CD14-positive monocyte (primary cell): Measurements from ENCODE around the gene PLD1. TPM values are rescaled to one million over a fixed set of nuclear protein-coding genes. Genes with fewer than 3 reads are reported as not detected.

Source experiments
- DNase-seq, 3 donors: peaks; one replicate each; pipeline ENCODE4 v3.0.0-alpha.2; 2011 to 2022
- H2AFZ ChIP-seq: 2 replicates; pipeline ENCODE4 v1.6.0; 2012; ENCODE audit warnings: mild to moderate bottlenecking, low read depth, low read length, inconsistent platforms; ENCODE audit not compliant: insufficient read depth, poor library complexity, severe bottlenecking
- H3K27ac ChIP-seq, 2 donors: 1 replicate in 1 of 2; 2 replicates in 1 of 2; pipeline ENCODE4 v1.5.1; 2012 to 2013; ENCODE audit warnings: low read length in 2 of 2, control low read depth in 1 of 2, inconsistent platforms in 1 of 2, low read depth in 1 of 2, mild to moderate bottlenecking in 1 of 2
- H3K27me3 ChIP-seq, 2 donors: one replicate each; pipeline versions ENCODE4 v1.6.0 to v1.6.1; 2011 to 2013; ENCODE audit warnings: low read length in 2 of 2; ENCODE audit not compliant: control insufficient read depth in 2 of 2, insufficient read depth in 2 of 2
- H3K36me3 ChIP-seq, 2 donors: replicated peaks in 1 of 2; 1 replicate in 1 of 2; 2 replicates in 1 of 2; pipeline versions ENCODE4 v1.5.1 to v1.6.1; 2012 to 2013; ENCODE audit warnings: low read length in 2 of 2, control low read depth in 1 of 2, inconsistent platforms in 1 of 2, mild to moderate bottlenecking in 1 of 2; ENCODE audit not compliant: insufficient read depth in 2 of 2, control insufficient read depth in 1 of 2
- H3K4me1 ChIP-seq, 2 donors: 1 replicate in 1 of 2; 2 replicates in 1 of 2; pipeline versions ENCODE4 v1.5.1 to v1.6.1; 2012 to 2013; ENCODE audit warnings: low read length in 2 of 2, control low read depth in 1 of 2, inconsistent platforms in 1 of 2, mild to moderate bottlenecking in 1 of 2, moderate library complexity in 1 of 2; ENCODE audit not compliant: insufficient read depth in 2 of 2, control insufficient read depth in 1 of 2
- H3K4me2 ChIP-seq: replicated peaks from 2 replicates; pipeline ENCODE3; 2012; ENCODE audit warnings: low read length, moderate library complexity, mild to moderate bottlenecking; ENCODE audit not compliant: poor library complexity, severe bottlenecking; ENCODE audit errors: extremely low read depth
- H3K4me3 ChIP-seq, 3 experiments: fragments of 200-600 bp in 1 of 3; sonication (generic) in 1 of 3; replicated peaks in 1 of 3; 1 replicate in 2 of 3; 2 replicates in 1 of 3; pipeline ENCODE4 v1.5.1; 2011 to 2013; ENCODE audit warnings: low read length in 3 of 3, mild to moderate bottlenecking in 3 of 3, control low read depth in 2 of 3, low read depth in 2 of 3, inconsistent platforms in 1 of 3, moderate library complexity in 1 of 3
- H3K79me2 ChIP-seq: 2 replicates; pipeline ENCODE4 v1.6.0; 2012; ENCODE audit warnings: mild to moderate bottlenecking, control low read depth, inconsistent platforms, low read length, moderate library complexity; ENCODE audit not compliant: insufficient read depth
- H3K9ac ChIP-seq: 2 replicates; pipeline ENCODE4 v1.6.0; 2017; ENCODE audit warnings: low read length, mild to moderate bottlenecking; ENCODE audit not compliant: insufficient read depth, poor library complexity, severe bottlenecking
- H3K9me3 ChIP-seq, 2 donors: replicated peaks in 1 of 2; 1 replicate in 1 of 2; 2 replicates in 1 of 2; pipeline versions ENCODE4 v1.5.1 to v1.6.1; 2012 to 2013; ENCODE audit warnings: low read length in 2 of 2, control low read depth in 1 of 2; ENCODE audit not compliant: control insufficient read depth in 1 of 2, insufficient read depth in 1 of 2
- H4K20me1 ChIP-seq: 2 replicates; pipeline ENCODE4 v1.6.0; 2012; ENCODE audit warnings: mild to moderate bottlenecking, low read length, control low read depth, moderate library complexity; ENCODE audit not compliant: insufficient read depth
- H3K27ac Mint-ChIP-seq, 7 donors: one replicate each; pipeline ENCODE4 v1.8.0; 2020; ENCODE audit warnings: mild to moderate bottlenecking in 7 of 7, mixed read lengths in 7 of 7, moderate library complexity in 6 of 7, inconsistent platforms in 2 of 7
- H3K27me3 Mint-ChIP-seq, 3 donors: one replicate each; pipeline ENCODE4 v1.8.0; 2021 to 2022; ENCODE audit warnings: low read depth in 3 of 3, mild to moderate bottlenecking in 3 of 3, mixed read lengths in 3 of 3, moderate library complexity in 3 of 3, inconsistent platforms in 1 of 3
- H3K36me3 Mint-ChIP-seq, 2 donors: one replicate each; pipeline ENCODE4 v1.8.0; 2020; ENCODE audit warnings: mixed read lengths in 2 of 2, inconsistent platforms in 1 of 2, mild to moderate bottlenecking in 1 of 2
- H3K4me1 Mint-ChIP-seq: one replicate; pipeline ENCODE4 v1.8.0; 2020; ENCODE audit warnings: mild to moderate bottlenecking, mixed read lengths
- H3K4me3 Mint-ChIP-seq, 2 donors: one replicate each; pipeline ENCODE4 v1.8.0; 2020; ENCODE audit warnings: mild to moderate bottlenecking in 2 of 2, mixed read lengths in 2 of 2, moderate library complexity in 1 of 2
- H3K9me3 Mint-ChIP-seq, 7 donors: one replicate each; pipeline ENCODE4 v1.8.0; 2020 to 2022; ENCODE audit warnings: mixed read lengths in 7 of 7, mild to moderate bottlenecking in 6 of 7, moderate library complexity in 6 of 7, inconsistent platforms in 2 of 7
- CTCF ChIP-seq: fragments of 200-600 bp; IDR thresholded peaks from one replicate; pipeline ENCODE4 v1.8.0; 2022; ENCODE audit warnings: antibody characterized with exemption, mild to moderate bottlenecking
- WGBS: methylation state at CpG from one replicate; pipeline ENCODE4 v1.1.5; 2013; ENCODE audit warnings: missing lambda C conversion rate; ENCODE audit not compliant: insufficient coverage; 5-methylcytosine and 5-hydroxymethylcytosine counted together
- intact Hi-C, 2 donors: fragments of 100-400 bp; cut with micrococcal nuclease; formaldehyde crosslinking; loops; one replicate each; pipeline versions ENCODE4 v1.15.0 to v1.15.1; 2023
- polyA plus RNA-seq, 3 donors: library from polyadenylated mRNA; depleted of rRNA in 1 of 3; unstranded in 2 of 3; stranded (reverse) in 1 of 3; fragments of 300-500 nt in 2 of 3; fragments of >200 nt in 1 of 3; fragmentation: Illumina TruSeq in 2 of 3; gene quantifications; 1 replicate in 2 of 3; 2 replicates in 1 of 3; pipeline ENCODE4 v1.2.3, GENCODE V29; 2012 to 2021

PLD1 gene
- polyA plus RNA-seq, 3 donors = 5.1 to 7.9 (median 5.8) TPM

GRCh38 chr3:171832989-171833388 is 22.7 kb upstream of the PLD1 start:
- no peak for DNase-seq
- Histone ChIP-seq H3K4me3 (no peak overlapping the region), H3K9ac (no peak overlapping the region), H2AFZ (no peak overlapping the region), H3K36me3 (no peaks in the 10 kb centered on the region), H3K4me2 (no peak overlapping the region), H3K27ac (no peak overlapping the region), H3K79me2 (no peaks in the 10 kb centered on the region), H3K9me3 (no peaks in the 10 kb centered on the region), H3K27me3 (no peaks in the 10 kb centered on the region), H3K4me1 (peaks cover 36 to 45% of the 10 kb centered on the region in 2 donors), H4K20me1 (no peaks in the 10 kb centered on the region)
- Mint-ChIP-seq H3K36me3 (no peaks in the 10 kb centered on the region), H3K9me3 (no peaks in the 10 kb centered on the region), H3K27ac (peak overlapping the region in 1 of 7 donors; percentile 7), H3K27me3 (peaks cover 0 to 1% (median under 1%) of the 10 kb centered on the region in 3 donors), H3K4me3 (no peak overlapping the region), H3K4me1 (peaks cover 45% of the 10 kb centered on the region)
- intact Hi-C loops = loop anchor here in 1 of 2 donors (10.0 kb wide), 1 partner anchor 188 kb away; no protein-coding TSS in a partner anchor
- TF ChIP-seq CTCF = no peak
- WGBS = 80% methylated on average over 1 of the region's 5 CpGs

- Histone ChIP-seq H3K9ac (no peak overlapping the region), H4K20me1 (no peaks in the 10 kb centered on the region), H3K4me3 (no peak overlapping the region), H3K9me3 (no peaks in the 10 kb centered on the region), H3K27ac (no peak overlapping the region), H3K4me2 (no peak overlapping the region), H3K27me3 (no peaks in the 10 kb centered on the region), H2AFZ (no peak overlapping the region), H3K4me1 (peaks cover 42 to 52% of the 10 kb centered on the region in 2 donors), H3K36me3 (no peaks in the 10 kb centered on the region), H3K79me2 (no peaks in the 10 kb centered on the region)
- H3K27me3 Mint-ChIP-seq = peaks cover 0 to 2% (median 0%) of the 10 kb centered on the region in 3 donors
- WGBS = 100% methylated on average over 2 of the region's 3 CpGs
- no peaks in the 10 kb centered on the region for H3K9me3 Mint-ChIP-seq
- DNase-seq = no peak
- no peak overlapping the region for H3K4me3 Mint-ChIP-seq
- no peak overlapping the region for H3K27ac Mint-ChIP-seq
- H3K36me3 Mint-ChIP-seq = no peaks in the 10 kb centered on the region
- H3K4me1 Mint-ChIP-seq = peaks cover 52% of the 10 kb centered on the region
- no peak for TF ChIP-seq CTCF
- intact Hi-C loops = loop anchor here in 1 of 2 donors (10.0 kb wide), 1 partner anchor 187 kb away; no protein-coding TSS in a partner anchor
Measured at GRCh38 chr3:171831936-171832335, 21.7 kb upstream of the PLD1 start.
